GM11168 (cell line): ENCODE results near the gene PIGM.

Source experiments
- in situ Hi-C: fragments of 300-500 bp; cut with MboI; formaldehyde crosslinking; loops from one replicate; pipeline ENCODE4 v1.12.0; 2022; ENCODE audit warnings: low sequenced_read_pairs; ENCODE audit not compliant: unreplicated experiment

Gene PIGM

DNA sequence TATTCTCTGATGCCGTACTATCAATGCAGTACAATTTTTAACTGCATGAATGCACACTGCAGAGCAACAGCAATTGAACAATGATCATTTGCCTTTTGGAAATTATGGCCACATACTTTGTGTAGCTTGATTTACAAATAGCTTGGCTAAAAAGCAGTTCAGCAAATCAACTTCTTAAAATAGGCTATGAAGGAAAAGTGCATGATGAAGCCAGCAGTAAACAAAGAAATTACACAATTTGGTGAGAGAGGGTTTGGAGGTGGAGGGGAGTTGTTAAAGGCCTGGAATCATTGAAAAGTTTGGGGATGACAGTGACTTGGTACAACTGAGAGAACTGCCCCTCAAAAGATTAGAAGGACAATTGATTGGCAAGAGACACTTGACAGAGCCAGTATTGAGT lies 6.5 kb downstream of the PIGM start:
- in situ Hi-C loops = no loop called here

DNA sequence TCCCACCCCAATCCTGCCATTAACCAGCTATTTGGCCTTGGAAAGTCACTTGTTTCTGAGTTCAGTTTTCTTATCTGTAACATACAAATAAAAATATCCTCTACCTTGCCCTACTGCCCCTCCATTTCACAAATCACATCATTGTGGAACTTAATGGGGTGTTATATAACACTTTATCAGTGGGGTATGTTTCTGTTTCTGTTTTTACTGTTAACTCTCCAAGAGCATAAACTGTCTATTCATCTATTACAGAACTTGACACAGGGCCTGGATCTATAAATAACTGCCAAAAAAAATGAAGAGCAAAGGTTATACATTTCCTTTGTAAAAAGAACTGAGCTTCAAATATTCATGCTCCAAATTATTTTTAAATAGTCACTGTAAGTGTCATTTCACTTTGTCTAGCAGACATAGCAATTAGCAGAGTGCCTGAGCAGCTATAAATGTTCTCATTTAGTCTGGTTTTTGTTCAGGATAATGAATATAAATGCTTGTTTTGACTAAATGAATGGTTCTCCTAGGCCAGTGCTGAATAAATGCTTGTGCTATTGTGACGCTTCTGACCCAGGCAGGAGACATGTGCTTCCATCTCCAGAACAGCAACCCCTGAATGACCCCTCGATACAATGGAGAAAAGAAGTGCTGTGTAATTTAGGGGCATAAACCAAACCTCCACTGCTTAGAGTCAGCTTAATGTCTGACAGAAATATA lies 7.4 kb downstream of the PIGM start:
- in situ Hi-C loops = no loop called here

DNA sequence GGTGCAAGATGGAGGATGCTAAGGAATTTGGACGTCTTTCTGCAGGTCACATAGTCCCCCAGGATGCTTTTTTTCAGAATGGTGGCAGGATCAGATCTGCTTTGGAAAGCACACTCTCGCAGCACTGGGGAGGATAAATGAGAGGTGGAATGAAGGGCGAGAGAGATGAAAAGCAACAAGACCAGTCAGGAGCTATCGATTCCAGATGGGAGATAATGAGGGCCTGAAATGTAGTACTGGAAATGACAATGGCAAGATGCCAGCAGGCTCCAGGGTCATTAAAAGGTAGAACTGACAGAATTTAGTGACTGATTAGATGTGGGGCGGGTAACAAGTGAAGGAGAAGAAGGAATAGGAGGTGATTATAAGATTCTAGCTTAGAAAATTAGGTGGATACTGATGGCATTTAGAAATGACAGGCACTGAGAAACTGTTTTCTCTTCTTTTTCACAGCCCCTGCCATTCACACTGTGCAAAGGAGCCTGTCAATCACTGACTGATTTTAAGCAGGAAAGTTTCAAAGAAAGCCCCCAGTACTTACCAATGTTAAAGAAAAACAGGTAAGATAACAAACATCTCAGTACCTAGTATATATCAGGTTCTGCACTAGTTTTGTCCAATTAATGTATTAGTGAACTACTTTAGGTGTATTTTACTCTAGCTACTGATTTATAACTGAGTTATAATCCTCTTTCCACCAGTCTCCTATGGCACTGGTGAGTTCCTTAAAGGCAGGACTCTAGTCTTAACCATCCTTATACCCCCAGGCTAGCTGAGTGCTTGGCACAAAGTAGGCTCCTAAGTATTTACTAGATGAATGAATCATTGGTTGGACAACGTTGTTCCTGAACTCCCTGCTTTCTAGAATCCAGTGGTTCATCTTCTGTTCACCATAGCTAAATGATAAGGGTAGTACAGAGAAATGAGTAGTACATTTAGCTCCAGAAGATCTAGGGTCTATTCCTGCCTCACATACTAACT lies 9.2 kb downstream of the PIGM start:
- in situ Hi-C loops = no loop called here

DNA sequence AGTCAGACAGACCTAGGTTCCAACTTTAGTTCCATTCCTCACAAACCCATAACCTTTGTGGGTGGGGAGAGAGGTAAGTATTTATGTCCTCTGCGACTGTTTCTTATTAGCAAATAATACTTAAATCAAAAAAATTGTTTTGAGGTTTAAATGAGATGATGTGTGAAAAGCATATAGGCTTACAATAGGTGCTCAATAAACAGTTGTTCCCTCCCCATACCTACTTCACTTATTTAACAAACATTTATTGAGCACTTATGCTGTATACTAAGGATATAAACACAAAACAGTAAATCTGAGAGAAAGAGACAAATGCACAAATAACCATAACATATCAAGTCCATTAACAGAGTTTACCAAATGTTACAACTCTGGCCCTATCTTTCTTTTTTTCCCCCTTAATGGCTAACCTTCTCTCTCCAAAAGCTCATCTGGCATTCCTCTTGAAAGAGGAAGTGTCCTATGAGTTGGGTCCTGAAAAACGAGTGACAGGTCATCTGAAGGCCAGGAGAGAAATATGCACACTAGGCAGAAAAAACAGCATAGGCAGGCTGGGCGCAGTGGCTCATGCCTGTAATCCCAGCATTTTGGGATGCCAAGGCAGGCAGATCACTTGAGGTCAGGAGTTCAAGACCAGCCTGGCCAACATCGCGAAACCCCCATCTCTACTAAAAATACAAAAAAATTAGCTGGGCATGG lies 10.3 kb downstream of the PIGM start:
- in situ Hi-C loops = no loop called here

DNA sequence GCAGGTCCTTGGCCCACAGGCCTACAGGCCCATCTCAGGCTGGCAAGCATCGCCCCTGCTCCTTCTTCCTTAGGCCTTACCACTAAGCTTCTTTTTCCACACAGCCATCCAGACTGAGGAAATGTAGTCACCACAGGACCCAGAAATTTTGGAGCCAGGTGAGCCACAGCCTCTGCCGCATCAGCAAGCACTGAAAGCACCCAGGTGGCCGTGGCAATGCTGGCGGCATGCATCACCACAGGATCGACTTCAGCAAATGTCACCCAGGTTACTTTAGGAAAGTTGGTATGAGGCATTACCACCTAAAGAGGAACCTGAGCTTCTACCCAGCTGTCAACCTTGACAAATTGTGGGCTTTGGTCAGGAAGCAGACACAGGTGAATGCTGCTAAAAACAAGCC lies 11.6 kb downstream of the PIGM start:
- in situ Hi-C loops = no loop called here

DNA sequence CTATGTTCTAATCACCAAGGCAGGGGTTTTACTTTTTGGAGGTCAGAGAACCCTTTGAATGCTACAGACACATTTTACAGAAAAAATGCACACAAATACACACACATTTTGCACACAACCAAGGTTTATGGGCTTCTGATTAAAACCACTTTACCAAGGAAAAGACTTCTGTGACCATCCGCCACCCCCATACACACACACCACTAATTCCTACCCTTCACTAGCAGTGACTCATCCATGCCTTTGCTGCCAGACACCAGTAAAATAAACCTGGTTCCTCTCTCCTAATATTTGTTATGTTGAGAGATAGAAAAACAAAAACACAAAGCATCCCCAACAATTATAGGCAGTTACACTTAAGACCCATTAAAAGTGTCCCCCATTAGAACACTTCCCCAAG lies 12.9 kb downstream of the PIGM start:
- in situ Hi-C loops = no loop called here

DNA sequence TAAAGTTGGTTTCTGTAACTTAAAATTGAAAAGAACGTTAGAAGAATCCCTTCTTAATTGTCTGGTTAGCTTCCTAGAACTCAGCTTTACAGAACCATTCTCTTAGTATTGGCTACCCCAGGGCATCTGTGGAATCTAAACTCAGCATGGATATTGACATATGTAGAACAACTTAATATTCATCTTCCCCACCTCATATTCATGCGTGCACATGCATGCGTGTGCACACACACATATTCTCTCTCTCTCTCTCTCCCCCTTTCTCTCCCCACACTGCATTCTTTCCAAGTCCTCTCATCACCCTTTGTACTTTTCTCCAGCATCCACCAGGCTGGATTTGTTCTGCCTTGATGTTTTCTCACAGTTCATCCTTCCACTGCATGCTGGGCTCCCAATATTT lies 13.4 kb downstream of the PIGM start:
- in situ Hi-C loops = no loop called here

DNA sequence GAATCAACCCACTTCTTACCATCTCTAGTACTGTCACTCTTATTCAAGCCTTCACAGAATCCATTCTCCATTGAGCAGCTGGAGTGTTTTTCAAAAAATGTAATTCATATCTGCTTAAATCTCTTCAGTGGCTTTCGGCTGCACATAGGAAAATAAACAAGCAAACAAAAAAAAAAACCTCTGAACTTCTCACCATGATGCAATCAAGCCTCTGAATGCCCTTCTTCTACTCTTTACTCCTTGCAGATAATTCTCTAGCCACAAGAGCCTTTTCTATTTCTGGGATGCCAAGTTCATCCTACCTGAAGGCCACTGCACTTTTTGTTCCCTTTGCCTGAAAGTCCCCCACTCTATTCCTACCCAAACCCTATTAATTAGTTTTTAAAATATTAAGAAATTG lies 14.2 kb downstream of the PIGM start:
- in situ Hi-C loops = no loop called here

DNA sequence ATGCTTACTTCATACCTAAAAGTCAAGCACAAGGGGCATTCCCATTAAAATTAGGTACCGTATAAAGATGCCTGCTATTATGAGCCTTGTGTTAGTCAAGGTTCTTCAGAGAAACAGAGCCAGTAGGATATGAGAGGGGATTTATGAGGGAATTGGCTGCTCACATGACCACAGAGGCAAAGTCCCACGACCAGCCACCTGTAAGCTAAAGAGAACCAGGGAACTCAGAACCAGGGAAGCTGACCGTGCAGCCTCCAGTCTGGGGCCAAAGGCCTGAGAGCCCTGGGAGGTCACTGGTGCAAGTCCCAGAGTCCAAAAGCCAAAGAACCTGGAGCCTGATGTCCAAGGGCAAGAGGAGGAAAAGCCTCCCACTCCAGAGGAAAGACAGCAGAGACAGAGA lies 20.0 kb downstream of the PIGM start:
- in situ Hi-C loops = no loop called here

DNA sequence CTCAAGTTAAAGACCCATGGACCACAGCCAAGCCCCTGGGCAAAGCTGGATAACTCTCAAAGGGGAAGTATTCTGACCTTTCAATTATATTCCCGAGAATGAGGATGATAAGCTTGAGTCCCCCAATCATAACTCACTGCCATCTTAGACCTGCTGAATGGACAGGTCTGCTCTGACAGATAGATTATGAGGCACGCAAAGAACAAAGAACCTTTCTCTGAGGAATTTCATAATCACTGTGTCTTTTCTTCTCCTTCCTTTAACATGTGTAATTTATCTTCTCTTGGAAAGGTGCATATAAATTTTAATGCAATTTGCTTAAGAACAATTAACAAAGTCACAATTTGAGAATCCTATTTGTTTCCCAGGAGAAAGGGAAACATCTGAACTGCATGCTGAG lies 22.0 kb downstream of the PIGM start:
- in situ Hi-C loops = loop anchor here (5.0 to 10.0 kb wide), 2 partner anchors 72 to 215 kb away; no protein-coding TSS in a partner anchor

DNA sequence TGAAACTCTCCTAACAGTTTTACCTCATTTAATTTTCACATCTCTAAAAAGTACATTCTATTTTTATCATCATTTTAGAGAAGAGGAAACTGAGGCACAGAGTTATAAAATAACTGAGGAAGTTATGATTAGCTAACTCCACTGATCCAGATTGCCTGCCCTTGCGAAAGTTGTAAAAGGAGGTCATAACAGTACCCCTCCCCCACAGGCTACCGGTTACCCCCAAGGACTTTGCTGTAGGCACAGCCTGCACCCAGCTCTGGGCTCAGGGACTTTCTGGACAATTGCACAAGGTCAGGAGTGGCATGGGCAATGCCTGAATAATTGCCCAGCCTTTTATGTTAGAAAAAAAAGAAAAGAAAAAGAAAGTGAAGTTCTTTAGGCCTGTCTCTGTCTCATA lies 22.7 kb downstream of the PIGM start:
- in situ Hi-C loops = loop anchor here (5.0 to 10.0 kb wide), 2 partner anchors 72 to 214 kb away; no protein-coding TSS in a partner anchor

DNA sequence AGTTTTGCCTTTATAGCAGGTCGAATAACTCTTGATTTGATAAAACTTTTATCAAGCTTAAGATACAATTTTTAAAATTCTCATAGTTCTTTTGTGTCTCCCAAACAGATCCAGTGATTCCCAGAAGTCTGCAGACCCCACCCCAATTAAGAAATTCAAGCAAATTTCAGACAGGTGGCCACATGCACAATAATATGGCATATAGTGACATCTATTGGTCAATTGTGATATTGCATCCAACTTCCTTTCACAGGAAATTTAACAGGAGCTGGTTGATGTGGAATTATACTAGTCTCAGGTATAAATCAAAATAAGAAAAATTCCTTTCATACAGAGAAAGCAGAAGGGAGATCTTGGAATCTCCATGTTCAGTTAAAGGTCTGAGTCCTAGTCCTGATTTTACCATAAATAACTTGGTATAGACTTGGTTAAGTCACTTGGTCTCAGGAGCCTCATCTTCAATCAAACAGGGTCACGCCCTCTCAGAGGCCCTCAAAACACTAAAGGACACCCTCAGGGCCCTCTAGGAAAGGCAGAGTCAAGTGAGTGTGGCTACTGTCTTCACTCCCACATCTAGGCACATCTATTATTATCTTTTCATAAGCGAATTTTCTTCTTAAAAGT lies 24.1 kb downstream of the PIGM start:
- in situ Hi-C loops = loop anchor here (5.0 to 10.0 kb wide), 2 partner anchors 70 to 213 kb away; no protein-coding TSS in a partner anchor

DNA sequence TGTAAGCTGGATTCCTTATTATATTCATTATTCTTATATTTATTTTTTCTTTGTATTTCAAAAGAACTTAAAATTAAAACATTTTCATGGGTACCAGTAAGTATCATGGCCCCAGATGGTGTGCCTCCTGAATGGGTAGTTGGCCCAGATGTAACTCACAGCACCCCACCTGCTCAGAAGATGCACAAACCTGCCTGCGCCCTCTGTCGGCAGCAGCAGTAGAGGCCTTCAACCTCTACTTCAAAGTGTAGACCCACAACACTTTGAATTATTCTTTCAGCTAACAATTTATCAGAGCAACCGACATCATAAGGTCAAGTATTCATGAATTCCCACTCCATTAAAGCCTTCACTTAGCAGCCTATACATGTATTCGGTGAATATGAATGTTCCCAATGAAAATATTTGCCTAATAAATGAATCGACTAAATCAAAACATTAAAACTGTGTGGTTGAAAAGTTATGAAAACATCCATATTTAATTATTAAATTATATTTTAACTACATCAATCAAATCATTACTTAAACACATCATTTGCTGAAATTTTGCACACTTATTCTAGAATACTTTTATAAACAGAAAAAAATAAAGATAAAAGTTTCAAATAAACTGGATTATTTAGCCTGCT lies 25.4 kb downstream of the PIGM start:
- in situ Hi-C loops = loop anchor here (5.0 to 10.0 kb wide), 2 partner anchors 69 to 212 kb away; no protein-coding TSS in a partner anchor

DNA sequence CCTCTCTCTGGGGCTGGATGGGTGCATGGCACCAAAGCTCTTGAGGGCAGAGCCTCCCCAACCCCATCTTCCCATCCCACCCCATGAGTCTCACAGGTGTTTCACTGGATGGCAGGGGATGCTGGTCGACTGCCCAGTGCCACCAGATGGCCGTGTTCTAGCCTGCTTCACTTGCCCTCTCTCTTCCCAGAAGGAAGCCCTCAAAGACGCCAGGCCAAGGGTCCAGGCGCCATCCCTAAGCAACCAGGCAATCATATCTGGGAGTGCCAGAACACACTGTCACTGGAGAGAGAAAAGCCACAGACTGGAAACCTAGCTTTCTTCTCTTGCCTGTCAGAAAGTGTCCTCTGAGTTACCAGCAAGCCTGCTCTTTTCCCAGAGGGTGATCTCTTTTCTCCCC lies 26.7 kb downstream of the PIGM start:
- in situ Hi-C loops = loop anchor here (5.0 to 10.0 kb wide), 2 partner anchors 68 to 210 kb away; no protein-coding TSS in a partner anchor

DNA sequence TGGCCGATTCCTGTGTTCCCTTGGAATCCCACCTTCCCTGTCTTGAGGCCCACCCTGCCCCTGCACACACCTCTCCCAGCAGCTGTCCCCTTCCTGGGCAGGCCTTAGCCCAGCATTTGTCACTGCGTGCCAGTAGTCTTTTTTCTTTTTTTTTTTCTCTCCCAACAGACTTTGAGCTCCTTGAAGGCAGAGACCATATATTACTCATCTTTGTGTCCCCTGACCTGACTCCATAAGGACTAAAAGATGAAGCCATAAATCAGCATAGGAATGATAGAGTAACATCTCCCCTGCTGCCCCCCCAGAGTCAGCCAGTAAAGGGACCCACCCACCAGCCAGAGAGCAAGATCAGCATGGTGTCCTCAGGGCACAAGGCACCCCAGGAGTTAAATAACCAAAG lies 27.4 kb downstream of the PIGM start:
- in situ Hi-C loops = loop anchor here (10.0 kb wide), 1 partner anchor 210 kb away; no protein-coding TSS in a partner anchor

DNA sequence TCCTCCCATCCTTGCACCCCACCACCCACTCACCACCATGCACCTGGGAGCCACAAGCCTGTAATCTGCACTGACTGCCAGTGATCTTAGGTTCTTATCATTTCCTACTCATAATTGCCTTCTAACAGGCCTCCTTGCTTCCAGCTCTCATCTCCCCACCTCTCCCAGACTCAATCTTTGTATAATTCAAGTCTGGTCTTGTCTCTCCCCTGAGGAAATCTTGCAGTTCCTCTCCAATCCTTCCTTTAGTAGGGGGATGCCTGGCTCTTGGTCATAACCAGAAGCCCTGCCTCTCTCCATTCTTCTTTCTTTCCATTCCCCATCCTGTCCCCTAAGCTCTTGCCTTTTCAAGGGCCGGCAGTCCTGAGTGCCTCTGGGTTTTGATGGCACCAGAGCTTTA lies 27.8 kb downstream of the PIGM start:
- in situ Hi-C loops = loop anchor here (10.0 kb wide), 1 partner anchor 209 kb away; no protein-coding TSS in a partner anchor

DNA sequence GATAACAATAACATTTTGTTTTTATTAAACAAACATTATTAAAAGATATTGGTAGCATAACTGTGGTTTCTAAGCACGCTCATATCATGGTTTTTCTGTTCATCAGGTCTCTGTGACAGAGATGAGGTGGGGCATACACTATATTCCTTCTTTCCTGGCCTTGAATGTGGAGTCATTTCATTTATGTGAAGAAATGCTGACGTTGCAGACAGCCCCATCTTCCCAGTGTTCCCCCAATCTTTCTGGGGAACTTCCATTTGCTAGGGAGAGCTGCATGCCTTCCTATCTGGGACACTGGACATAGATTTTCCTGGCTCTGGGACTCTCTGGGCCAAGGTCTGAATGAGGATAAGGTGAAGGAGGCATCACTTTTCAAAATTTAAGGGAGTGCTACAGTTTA lies 30.4 kb downstream of the PIGM start:
- in situ Hi-C loops = loop anchor here (10.0 kb wide), 1 partner anchor 207 kb away; no protein-coding TSS in a partner anchor

DNA sequence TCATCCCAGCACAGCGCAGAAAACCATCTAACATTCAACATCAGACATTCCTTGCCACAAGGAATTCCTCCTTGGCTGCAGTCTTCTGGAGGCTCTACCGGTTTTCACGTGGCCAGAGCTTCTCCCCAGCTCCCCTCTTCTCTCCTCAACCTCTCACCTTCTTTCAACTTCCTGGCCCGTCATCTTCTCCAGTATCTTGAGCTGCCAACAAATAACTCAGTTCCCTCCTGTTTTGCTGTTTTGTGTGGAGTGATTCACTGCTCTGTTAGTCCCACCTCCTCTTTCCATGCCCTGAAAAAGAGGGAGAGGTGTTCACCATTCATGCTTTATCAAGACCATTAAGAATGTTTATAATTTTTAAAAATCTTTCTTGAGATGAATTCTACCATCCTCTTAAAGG lies 32.6 kb downstream of the PIGM start:
- in situ Hi-C loops = no loop called here

DNA sequence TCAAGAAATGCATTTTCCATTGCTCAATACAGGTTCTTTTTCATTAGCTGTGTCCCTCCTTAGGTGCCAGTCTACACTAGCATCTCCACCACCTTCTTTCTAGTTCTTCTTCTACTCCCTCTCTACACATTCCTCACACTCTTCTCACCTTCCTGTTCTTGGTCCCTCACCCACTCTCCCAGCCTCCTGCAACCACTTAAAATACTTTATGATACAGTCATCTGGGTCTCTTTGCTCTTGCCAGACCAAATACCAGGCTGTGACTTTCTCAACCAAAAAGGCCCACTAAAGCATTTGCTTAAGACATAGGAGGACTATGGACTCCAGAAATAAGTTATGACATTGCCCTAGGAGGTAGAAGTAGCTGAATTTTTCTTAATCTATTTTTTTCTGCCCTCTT lies 35.1 kb downstream of the PIGM start:
- in situ Hi-C loops = no loop called here
